ENCODE measurements around the gene CNTN4. TPM values are rescaled to one million over a fixed set of nuclear protein-coding genes. Genes with fewer than 3 reads are reported as not detected.

Gene CNTN4
- polyA plus RNA-seq, 1 experiment = not detected

DNA sequence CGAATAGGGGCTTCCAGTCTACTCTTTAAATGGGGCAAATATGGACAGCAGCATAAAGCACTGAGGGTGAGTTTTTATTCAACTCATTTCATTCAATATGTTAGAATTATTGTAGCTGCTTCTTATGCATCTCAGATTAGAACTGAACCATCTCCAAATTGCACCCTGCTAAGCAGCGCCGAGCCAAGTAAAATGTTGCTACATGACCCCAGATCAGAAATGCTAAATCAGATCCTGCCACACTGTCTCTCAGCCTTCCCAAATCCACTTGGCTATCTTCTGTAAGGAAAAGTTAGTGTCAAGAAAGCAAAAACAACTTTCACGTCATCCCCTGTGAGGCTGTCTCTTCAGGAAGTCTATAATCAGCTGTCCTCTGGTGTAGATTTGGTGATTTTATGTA is 293.2 kb downstream of the CNTN4 start:
- POLR2A ChIA-PET = no interaction called here
- CTCF ChIA-PET = interaction anchor here (0.5 kb wide), 1 partner anchor 20 kb away, joined by 3 read pairs; no protein-coding TSS in a partner anchor
- no peaks in the 10 kb centered on the region for H3K27me3 ChIP-seq (ENCODE audit: control insufficient read depth, insufficient read depth, low read length)
- H3K36me3 ChIP-seq (ENCODE audit: control insufficient read depth, insufficient read depth, low read length) = no peaks in the 10 kb centered on the region
- no peak for DNase-seq (ENCODE audit: low read depth)
- H3K4me3 ChIP-seq (ENCODE audit: low read depth, low read length) = no peak overlapping the region
- TF ChIP-seq CTCF (IDR thresholded peaks at IDR 0.05; ENCODE audit: insufficient read depth, low read depth, low read length) = no peak

DNA sequence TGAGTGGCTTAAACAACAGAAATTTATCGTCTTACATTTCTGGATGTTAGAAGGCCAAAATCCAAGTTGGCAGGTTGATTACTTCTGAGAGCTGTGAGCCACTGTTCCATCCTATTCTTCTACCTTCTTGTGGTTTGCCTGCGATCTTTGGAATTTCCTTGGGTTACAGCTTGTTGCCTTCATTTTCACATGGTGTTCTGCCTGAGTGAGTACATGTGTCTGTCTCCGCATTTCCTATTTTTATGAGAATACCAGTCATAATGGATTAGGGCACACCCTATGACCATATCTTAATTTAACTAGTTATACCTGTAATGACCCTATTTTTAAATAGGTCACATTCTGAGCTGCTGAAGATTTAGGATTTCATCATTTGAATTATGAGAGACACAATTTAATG is 294.3 kb downstream of the CNTN4 start:
- no peak overlapping the region for H3K4me3 ChIP-seq (ENCODE audit: low read depth, low read length)
- TF ChIP-seq CTCF (IDR thresholded peaks at IDR 0.05; ENCODE audit: insufficient read depth, low read depth, low read length) = no peak
- H3K27me3 ChIP-seq (ENCODE audit: control insufficient read depth, insufficient read depth, low read length) = no peaks in the 10 kb centered on the region
- no peaks in the 10 kb centered on the region for H3K36me3 ChIP-seq (ENCODE audit: control insufficient read depth, insufficient read depth, low read length)
- POLR2A ChIA-PET = no interaction called here
- CTCF ChIA-PET = no interaction called here
- no peak for DNase-seq (ENCODE audit: low read depth)

- Histone ChIP-seq H3K4me3 (ENCODE audit: low read depth, low read length) (no peak overlapping the region), H3K27me3 (ENCODE audit: control insufficient read depth, insufficient read depth, low read length) (no peaks in the 10 kb centered on the region), H3K36me3 (ENCODE audit: control insufficient read depth, insufficient read depth, low read length) (no peaks in the 10 kb centered on the region)
- ChIA-PET POLR2A (no interaction called here), CTCF (interaction anchor here (0.5 kb wide), 1 partner anchor 40 kb away, joined by 3 read pairs; no protein-coding TSS in a partner anchor)
- no peak for DNase-seq (ENCODE audit: low read depth)
- TF ChIP-seq CTCF (IDR thresholded peaks at IDR 0.05; ENCODE audit: insufficient read depth, low read depth, low read length) = no peak
Measured at GRCh38 chr3:2415083-2415482, 316.4 kb downstream of the CNTN4 start.

- no peaks in the 10 kb centered on the region for H3K36me3 ChIP-seq (ENCODE audit: control insufficient read depth, insufficient read depth, low read length)
- H3K27me3 ChIP-seq (ENCODE audit: control insufficient read depth, insufficient read depth, low read length) = no peaks in the 10 kb centered on the region
- ChIA-PET POLR2A (no interaction called here), CTCF (no interaction called here)
- TF ChIP-seq CTCF (IDR thresholded peaks at IDR 0.05; ENCODE audit: insufficient read depth, low read depth, low read length) = no peak
- H3K4me3 ChIP-seq (ENCODE audit: low read depth, low read length) = no peak overlapping the region
- DNase-seq (ENCODE audit: low read depth) = no peak
Measured at GRCh38 chr3:2420919-2421318, 322.3 kb downstream of the CNTN4 start.

DNA sequence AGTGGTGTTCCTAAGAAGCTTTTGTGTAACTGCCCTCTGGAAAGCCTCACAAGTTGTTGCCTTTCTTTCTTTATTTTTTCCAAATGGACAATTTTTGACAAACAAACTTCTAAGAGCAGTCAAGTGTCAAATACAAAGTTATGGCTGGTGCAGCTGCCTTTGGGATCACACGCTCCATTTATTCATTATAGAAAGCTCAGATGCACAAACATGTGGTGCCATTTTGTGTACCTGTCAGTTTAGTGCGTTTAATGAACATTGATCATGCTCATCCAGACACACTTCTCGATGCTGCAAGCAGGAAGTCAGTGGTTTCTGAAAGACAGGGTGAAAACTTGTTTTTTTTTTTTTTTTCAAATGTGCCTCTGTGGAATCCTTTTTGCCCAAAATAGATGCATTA is 324.5 kb downstream of the CNTN4 start:
- CTCF ChIA-PET = no interaction called here
- no peak for TF ChIP-seq CTCF (IDR thresholded peaks at IDR 0.05; ENCODE audit: insufficient read depth, low read depth, low read length)

More for the DNA sequence above, 324.5 kb downstream of the CNTN4 start:
- H3K4me3 ChIP-seq (ENCODE audit: low read depth, low read length) = no peak overlapping the region
- DNase-seq (ENCODE audit: low read depth) = no peak
- H3K27me3 ChIP-seq (ENCODE audit: control insufficient read depth, insufficient read depth, low read length) = no peaks in the 10 kb centered on the region
- H3K36me3 ChIP-seq (ENCODE audit: control insufficient read depth, insufficient read depth, low read length) = no peaks in the 10 kb centered on the region
- POLR2A ChIA-PET = no interaction called here

All from BJ (cell line).